BJ (cell line): ENCODE measurements around the gene CNOT4. TPM values are rescaled to one million over a fixed set of nuclear protein-coding genes. Genes with fewer than 3 reads are reported as not detected.
"Not testable (repeated sequence)": the region's sequence is repeated elsewhere in the genome, so short reads cannot be mapped to it uniquely, and the experiment has no call there.

Source experiments
- CTCF ChIA-PET: fragments of 350-600 bp; formaldehyde crosslinking; extraction: SDS; loops from one replicate; lab custom pipeline; 2021; ENCODE audit warnings: antibody characterized with exemption, inconsistent platforms; lab: Yijun Ruan, JAX
- POLR2A ChIA-PET: fragments of 300-600 bp; sonication (Branson Sonifier 250); formaldehyde crosslinking; extraction: SDS; loops from one replicate; lab custom pipeline; 2021; ENCODE audit warnings: antibody characterized with exemption; lab: Charles Lee
- DNase-seq: peaks from one replicate; pipeline ENCODE4 v3.0.0-alpha.2; 2011; ENCODE audit warnings: low read depth
- H3K27me3 ChIP-seq: 2 replicates; pipeline ENCODE4 v1.6.0; 2011; ENCODE audit warnings: low read length; ENCODE audit not compliant: control insufficient read depth, insufficient read depth
- H3K36me3 ChIP-seq: 2 replicates; pipeline ENCODE4 v1.5.1; 2011; ENCODE audit warnings: low read length; ENCODE audit not compliant: control insufficient read depth, insufficient read depth
- H3K4me3 ChIP-seq: 2 replicates; pipeline ENCODE4 v1.5.1; 2011; ENCODE audit warnings: low read depth, mild to moderate bottlenecking, control low read depth, low read length
- polyA plus RNA-seq: library from polyadenylated mRNA; depleted of rRNA; stranded (reverse); fragments of >200 nt; gene quantifications from 2 replicates; pipeline ENCODE4 v1.2.3, GENCODE V29; 2011
- TF ChIP-seq, protein P1 (sequence below): IDR thresholded peaks from 2 replicates; pipeline ENCODE4 v1.5.1; 2011; ENCODE audit warnings: low read depth, mild to moderate bottlenecking, control low read depth, inconsistent platforms, low read length, moderate library complexity; ENCODE audit not compliant: insufficient read depth

Gene CNOT4
- polyA plus RNA-seq, 1 experiment, result 11.0 TPM

DNA sequence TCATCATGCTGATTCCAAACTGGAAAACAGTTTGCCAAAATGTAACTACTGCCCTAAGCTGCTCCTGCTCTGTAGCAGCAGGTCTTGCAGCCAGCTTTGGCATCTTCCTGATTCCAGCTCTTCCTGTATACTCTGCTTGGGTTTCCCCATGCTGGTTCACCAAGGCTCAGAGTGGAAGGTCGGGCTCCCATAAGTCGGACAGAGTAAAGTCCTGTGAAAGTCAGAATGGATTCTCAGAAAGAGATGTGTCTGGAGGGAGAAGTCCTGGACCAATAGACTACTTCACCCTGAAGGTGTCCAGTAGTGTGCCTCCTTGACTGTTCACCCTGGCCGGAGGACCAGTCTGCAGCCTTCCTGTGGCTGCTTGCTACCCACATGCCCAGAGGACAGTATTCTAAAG, 182.4 kb downstream of the CNOT4 start:
- ChIA-PET CTCF (no interaction called here), POLR2A (no interaction called here)
- TF ChIP-seq, protein P1, sequence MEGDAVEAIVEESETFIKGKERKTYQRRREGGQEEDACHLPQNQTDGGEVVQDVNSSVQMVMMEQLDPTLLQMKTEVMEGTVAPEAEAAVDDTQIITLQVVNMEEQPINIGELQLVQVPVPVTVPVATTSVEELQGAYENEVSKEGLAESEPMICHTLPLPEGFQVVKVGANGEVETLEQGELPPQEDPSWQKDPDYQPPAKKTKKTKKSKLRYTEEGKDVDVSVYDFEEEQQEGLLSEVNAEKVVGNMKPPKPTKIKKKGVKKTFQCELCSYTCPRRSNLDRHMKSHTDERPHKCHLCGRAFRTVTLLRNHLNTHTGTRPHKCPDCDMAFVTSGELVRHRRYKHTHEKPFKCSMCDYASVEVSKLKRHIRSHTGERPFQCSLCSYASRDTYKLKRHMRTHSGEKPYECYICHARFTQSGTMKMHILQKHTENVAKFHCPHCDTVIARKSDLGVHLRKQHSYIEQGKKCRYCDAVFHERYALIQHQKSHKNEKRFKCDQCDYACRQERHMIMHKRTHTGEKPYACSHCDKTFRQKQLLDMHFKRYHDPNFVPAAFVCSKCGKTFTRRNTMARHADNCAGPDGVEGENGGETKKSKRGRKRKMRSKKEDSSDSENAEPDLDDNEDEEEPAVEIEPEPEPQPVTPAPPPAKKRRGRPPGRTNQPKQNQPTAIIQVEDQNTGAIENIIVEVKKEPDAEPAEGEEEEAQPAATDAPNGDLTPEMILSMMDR, result no peak
- no peak for DNase-seq
- no peaks in the 10 kb centered on the region for H3K36me3 ChIP-seq
- no peak overlapping the region for H3K4me3 ChIP-seq
- peaks cover 2% of the 10 kb centered on the region for H3K27me3 ChIP-seq

DNA sequence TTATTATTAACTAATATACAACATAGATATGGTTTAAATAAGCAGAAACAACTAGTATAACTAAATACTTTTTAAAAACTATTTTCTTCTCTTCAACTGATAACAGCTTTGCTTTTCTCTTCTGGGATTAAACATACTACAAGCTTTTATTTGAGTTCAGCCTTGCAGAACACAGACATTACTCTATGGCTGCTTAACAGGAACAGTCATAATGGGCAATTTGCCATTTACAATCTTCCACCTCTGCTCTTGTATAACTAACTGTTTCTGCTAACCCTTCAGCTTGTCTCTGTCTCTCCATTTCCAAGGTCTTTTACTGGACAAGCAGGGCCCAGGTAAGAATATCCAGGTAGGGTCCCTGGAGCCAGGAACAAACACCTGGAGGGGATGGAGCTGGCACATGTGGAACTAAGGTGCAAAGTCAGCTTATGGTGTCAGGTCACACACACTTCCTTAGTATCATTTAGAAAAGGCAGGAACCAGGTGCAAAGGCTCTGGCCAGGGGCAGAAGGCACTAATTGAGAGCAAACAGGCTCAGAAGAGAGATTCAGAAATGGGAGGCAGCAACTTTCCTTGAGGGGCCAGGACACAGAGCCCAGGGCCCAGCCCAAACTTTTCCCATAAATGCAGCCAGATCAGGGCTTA, 183.1 kb downstream of the CNOT4 start:
- POLR2A ChIA-PET, result no interaction called here
- TF ChIP-seq, protein P1, result no peak

DNA sequence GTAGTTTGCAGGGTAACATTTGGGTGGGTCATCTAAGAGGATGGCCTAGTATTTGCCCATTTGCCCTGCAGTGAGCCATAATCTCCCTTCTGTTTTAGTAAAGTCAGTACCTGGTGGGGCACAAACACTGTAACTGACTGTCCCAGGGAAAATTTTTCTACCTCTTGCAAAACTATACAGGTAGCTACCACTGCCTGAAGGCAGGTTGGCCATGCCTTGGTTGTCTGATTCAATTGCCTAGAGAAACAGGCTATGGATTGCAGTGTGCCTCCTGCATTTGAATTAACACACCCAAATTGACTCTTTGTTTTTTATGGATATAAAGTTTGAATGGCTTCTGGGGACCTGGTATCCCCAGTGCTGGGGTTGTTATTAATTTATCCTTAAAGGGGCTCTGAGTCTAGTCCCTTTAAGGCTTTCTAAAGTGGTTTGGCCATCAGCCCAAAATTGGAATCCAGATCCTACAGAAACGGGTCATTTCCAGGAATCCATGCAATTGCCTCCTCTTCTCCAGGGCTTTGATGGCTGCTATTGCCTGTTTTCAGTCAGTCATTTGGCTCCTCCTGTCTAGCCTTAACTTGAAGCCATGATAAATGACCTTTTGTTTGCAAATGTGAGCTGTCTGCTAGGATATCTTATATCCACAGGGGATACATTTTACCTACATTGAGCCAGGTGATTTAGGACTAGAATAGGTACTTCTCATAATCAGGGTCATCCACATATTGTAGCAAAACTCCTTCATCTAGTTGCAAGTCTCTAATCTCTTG, 187.1 kb downstream of the CNOT4 start:
- H3K36me3 ChIP-seq, result no peaks in the 10 kb centered on the region
- DNase-seq, result no peak
- peaks cover 3% of the 10 kb centered on the region for H3K27me3 ChIP-seq
- ChIA-PET POLR2A (no interaction called here), CTCF (no interaction called here)
- TF ChIP-seq, protein P1, result no peak
- H3K4me3 ChIP-seq, result no peak overlapping the region

More for the DNA sequence above, 183.1 kb downstream of the CNOT4 start:
- no peak for DNase-seq
- Histone ChIP-seq H3K27me3 (peaks cover 3% of the 10 kb centered on the region), H3K36me3 (no peaks in the 10 kb centered on the region), H3K4me3 (no peak overlapping the region)
- CTCF ChIA-PET, result no interaction called here

DNA sequence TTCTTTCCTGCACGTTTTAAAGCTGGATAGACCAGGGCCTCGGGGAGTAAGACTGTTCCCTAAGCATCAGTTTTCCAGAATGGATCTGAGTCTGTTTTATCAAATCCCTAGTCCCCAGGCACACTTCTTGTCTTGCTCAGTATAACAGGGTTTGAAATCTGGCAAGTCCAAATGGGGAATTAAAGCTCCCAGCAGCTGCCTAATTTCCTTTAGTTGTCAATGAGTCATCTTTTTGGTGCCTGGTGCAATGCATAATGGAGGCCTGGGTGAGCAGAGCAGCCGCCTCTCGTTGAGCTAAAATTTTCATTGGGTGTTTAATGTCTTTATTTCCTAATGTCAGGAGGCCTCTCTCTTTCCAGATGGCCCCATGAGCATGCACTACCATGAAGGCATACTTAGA, 188.3 kb downstream of the CNOT4 start:
- CTCF ChIA-PET, result no interaction called here
- DNase-seq, result no peak

DNA sequence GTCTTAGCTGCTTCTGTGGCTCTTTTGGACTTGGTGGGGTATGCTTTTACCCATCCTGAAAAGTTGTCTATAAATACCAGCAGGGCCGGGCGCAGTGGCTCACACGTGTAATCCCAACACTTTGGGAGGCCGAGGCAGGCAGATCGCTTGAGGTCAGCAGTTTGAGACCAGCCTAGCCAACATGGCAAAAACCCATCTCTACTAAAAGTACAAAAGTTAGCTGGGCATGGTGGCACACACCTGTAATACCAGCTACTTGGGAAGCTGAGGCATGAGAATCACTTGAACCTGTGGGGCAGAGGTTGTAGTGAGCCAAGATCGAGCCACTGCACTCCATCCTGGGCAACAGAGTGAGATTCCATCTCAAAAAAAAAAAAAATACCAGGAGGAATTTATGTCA, 188.9 kb downstream of the CNOT4 start:
- H3K36me3 ChIP-seq, POLR2A ChIA-PET, DNase-seq, CTCF ChIA-PET, H3K27me3 ChIP-seq, H3K4me3 ChIP-seq: not testable (repeated sequence)

More for the DNA sequence above, 188.3 kb downstream of the CNOT4 start:
- POLR2A ChIA-PET, result no interaction called here
- Histone ChIP-seq H3K36me3 (no peaks in the 10 kb centered on the region), H3K4me3 (no peak overlapping the region), H3K27me3 (peaks cover 3% of the 10 kb centered on the region)
- TF ChIP-seq, protein P1, result no peak
